ENCODE results near the gene ALOX12. TPM values are rescaled to one million over a fixed set of nuclear protein-coding genes. Genes with fewer than 3 reads are reported as not detected.

Gene ALOX12
- total and polyA plus RNA-seq, 12 donors: 0.04 to 0.11 TPM; not detected in 10

DNA sequence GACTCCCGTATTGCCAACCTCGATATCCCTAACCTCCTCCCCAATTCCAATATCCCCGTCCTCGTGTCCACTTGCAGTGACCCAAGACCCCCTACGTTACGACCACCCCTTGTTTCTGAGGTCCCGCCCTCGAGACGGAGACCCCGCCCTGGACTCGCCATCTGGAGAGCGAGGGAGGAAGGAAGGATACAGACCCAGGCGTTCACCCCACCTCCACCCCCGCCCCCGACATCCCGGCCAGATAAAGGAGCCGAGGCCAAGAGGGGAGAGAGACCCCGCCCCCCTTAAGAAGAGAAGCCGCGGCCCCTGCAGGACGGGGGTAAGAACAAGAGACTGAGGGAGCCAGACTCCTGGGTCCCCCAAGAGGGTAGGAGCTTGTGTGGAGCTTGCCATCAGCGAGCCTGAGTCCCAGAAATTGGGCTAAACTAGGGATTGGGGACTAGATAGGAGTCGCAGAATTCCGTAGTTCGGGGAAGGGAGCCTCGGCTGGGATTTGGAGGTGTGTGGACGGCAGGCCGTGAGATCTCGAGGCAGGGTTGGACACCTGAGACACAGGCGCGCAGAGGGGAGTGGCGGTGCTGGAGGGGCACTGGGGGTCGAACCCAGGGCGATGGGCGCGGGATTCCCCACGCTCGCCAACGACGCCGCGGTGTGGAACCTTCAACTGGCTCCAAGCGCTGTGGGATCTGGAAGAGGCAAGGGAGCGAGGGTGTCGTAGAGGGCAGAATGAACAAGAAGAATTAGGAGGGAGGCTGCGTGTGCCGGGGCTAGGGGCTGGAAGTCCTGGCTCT, 27.1 kb downstream of the ALOX12 start, which contains the start of gene BCL6B:
Gene BCL6B, plus strand, starts transcription at position 270 of the 791 bp plus-strand sequence. CDS start 622 bp downstream, outside the sequence.
- intact Hi-C loops (cut with DNase I): loop anchor here in 7 of 10 donors (1.0 to 10.0 kb wide), 4 partner anchors 12 to 371 kb away; partner anchors contain the start of genes C17orf100 (in 1 of the 7), MED31 (in 1 of the 7) and XAF1 (in 1 of the 7)
- TF ChIP-seq, protein P1, sequence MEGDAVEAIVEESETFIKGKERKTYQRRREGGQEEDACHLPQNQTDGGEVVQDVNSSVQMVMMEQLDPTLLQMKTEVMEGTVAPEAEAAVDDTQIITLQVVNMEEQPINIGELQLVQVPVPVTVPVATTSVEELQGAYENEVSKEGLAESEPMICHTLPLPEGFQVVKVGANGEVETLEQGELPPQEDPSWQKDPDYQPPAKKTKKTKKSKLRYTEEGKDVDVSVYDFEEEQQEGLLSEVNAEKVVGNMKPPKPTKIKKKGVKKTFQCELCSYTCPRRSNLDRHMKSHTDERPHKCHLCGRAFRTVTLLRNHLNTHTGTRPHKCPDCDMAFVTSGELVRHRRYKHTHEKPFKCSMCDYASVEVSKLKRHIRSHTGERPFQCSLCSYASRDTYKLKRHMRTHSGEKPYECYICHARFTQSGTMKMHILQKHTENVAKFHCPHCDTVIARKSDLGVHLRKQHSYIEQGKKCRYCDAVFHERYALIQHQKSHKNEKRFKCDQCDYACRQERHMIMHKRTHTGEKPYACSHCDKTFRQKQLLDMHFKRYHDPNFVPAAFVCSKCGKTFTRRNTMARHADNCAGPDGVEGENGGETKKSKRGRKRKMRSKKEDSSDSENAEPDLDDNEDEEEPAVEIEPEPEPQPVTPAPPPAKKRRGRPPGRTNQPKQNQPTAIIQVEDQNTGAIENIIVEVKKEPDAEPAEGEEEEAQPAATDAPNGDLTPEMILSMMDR (IDR thresholded peaks at IDR 0.05): no peak
- Histone ChIP-seq H3K4me1 (peaks cover 20 to 81% (median 48%) of the 10 kb centered on the region in 9 donors), H3K4me3 (peak within 1 kb of the TSS; percentile 5 to 68 (median 59)), H3K9me3 (no peaks in the 10 kb centered on the region), H3K27me3 (peaks cover 0 to 18% (median 10%) of the 10 kb centered on the region in 7 donors), H3K36me3 (peaks cover 0 to 39% (median 0%) of the 10 kb centered on the region in 9 donors), H3K27ac (peak within 1 kb of the TSS; percentile 87 to 100 (median 96))
- 5 to 7% methylated on average over 47 of the region's 47 CpGs for WGBS, 2 donors
- DNase-seq: peak; percentile 50 to 74
- peak; percentile 4 to 69 (median 46) for ATAC-seq

DNA sequence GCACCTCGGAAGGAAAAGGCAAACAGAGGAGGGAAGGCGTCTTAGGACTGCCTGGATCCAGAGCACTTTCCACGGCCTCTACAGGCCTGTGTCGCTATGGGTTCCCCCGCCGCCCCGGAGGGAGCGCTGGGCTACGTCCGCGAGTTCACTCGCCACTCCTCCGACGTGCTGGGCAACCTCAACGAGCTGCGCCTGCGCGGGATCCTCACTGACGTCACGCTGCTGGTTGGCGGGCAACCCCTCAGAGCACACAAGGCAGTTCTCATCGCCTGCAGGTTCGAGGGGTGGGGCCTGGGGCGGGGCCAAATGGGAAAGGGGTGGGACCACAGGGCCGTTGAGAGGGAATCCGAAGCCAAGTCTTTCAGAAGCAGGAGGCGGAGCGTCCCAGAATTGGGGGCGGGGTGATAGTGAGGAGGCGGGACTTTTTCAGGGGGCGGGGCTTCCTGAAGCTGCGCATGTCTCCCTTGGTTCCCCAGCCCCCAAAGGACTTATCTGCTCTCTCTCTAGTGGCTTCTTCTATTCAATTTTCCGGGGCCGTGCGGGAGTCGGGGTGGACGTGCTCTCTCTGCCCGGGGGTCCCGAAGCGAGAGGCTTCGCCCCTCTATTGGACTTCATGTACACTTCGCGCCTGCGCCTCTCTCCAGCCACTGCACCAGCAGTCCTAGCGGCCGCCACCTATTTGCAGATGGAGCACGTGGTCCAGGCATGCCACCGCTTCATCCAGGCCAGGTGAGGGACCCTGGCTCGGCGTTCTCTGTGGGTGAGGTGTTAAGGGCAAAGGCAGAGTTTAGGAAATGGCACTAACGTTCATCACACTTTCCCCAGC, 27.9 kb downstream of the ALOX12 start:
- Histone ChIP-seq H3K9me3 (no peaks in the 10 kb centered on the region), H3K4me3 (peak overlapping the region; percentile 5 to 68 (median 59)), H3K27me3 (peaks cover 0 to 18% (median 10%) of the 10 kb centered on the region in 7 donors), H3K27ac (peak overlapping the region; percentile 87 to 100 (median 96)), H3K4me1 (peaks cover 16 to 81% (median 48%) of the 10 kb centered on the region in 9 donors), H3K36me3 (peaks cover 0 to 39% (median 0%) of the 10 kb centered on the region in 9 donors)
- intact Hi-C loops (cut with DNase I): loop anchor here in 7 of 10 donors (1.0 to 10.0 kb wide), 4 partner anchors 12 to 371 kb away; partner anchors contain the start of genes C17orf100 (in 1 of the 7), MED31 (in 1 of the 7) and XAF1 (in 1 of the 7)
- ATAC-seq: peak; percentile 35 to 79 (median 70)
- 27 to 28% methylated on average over 51 of the region's 51 CpGs for WGBS, 2 donors
- DNase-seq: peak; percentile 94 to 96
- TF ChIP-seq, protein P1 (IDR thresholded peaks at IDR 0.05): no peak

- intact Hi-C loops (cut with DNase I): loop anchor here in 7 of 10 donors (5.0 to 10.0 kb wide), 3 partner anchors 112 to 372 kb away; partner anchors contain the start of genes C17orf100 (in 1 of the 7), MED31 (in 1 of the 7) and XAF1 (in 1 of the 7)
- Histone ChIP-seq H3K9me3 (no peaks in the 10 kb centered on the region), H3K27me3 (peaks cover 0 to 18% (median 10%) of the 10 kb centered on the region in 7 donors), H3K36me3 (peaks cover 0 to 39% (median 0%) of the 10 kb centered on the region in 9 donors), H3K4me1 (peaks cover 16 to 82% (median 54%) of the 10 kb centered on the region in 9 donors), H3K27ac (peak overlapping the region in 6 of 10 donors; percentile 0 to 73 (median 41)), H3K4me3 (peak overlapping the region in 8 of 10 donors; percentile 16 to 68 (median 60))
- 66 to 68% methylated on average over 8 of the region's 8 CpGs for WGBS, 2 donors
- TF ChIP-seq, protein P1 (IDR thresholded peaks at IDR 0.05): no peak
- DNase-seq (no peak), ATAC-seq (no peak)
Measured at GRCh38 chr17:7024402-7024785, 28.5 kb downstream of the ALOX12 start.

Data from heart right ventricle (tissue), 16 donors.